SK-N-SH (cell line): ENCODE data around the gene PTPDC1. TPM values are rescaled to one million over a fixed set of nuclear protein-coding genes. Genes with fewer than 3 reads are reported as not detected.

Source experiments
- CTCF ChIA-PET: fragments of 300-600, 350-600 bp; formaldehyde crosslinking; extraction: SDS; loops from one replicate; lab custom pipeline; 2021; lab: Yijun Ruan, JAX
- POLR2A ChIA-PET: fragments of 350-600 bp; sonication (Branson Sonifier 250); formaldehyde crosslinking; extraction: SDS; loops from one replicate; lab custom pipeline; 2020; ENCODE audit warnings: antibody characterized with exemption, inconsistent platforms; lab: Yijun Ruan, JAX
- DNase-seq: peaks from one replicate; pipeline ENCODE4 v3.0.0; 2012
- H2AFZ ChIP-seq: fragments of 200-600 bp; sonication (generic); 2 replicates; pipeline ENCODE4 v1.8.1; 2016; ENCODE audit warnings: antibody characterized with exemption, mild to moderate bottlenecking, low read depth
- H3F3A ChIP-seq: fragments of 200-600 bp; sonication (generic); replicated peaks from 2 replicates; pipeline ENCODE3; 2016; ENCODE audit warnings: antibody characterized with exemption, mild to moderate bottlenecking; ENCODE audit not compliant: insufficient read depth
- H3K27ac ChIP-seq, 2 experiments: fragments of 200-500 bp in 1 of 2; fragments of 200-600 bp in 1 of 2; sonication (Bioruptor generic) in 1 of 2; sonication (generic), shearing (Covaris generic) in 1 of 2; 2 replicates each; pipeline versions ENCODE4 v1.5.1 to v1.6.1; 2014 to 2016; ENCODE audit warnings: low read depth in 2 of 2, inconsistent platforms in 1 of 2, low read length in 1 of 2, mild to moderate bottlenecking in 1 of 2, mixed read lengths in 1 of 2
- H3K27me3 ChIP-seq: fragments of 200-600 bp; sonication (generic), shearing (Covaris generic); 2 replicates; pipeline ENCODE4 v1.6.1; 2016; ENCODE audit warnings: mixed run types; ENCODE audit not compliant: insufficient read depth
- H3K36me3 ChIP-seq, 2 experiments: fragments of 200-500 bp in 1 of 2; fragments of 200-600 bp in 1 of 2; sonication (Bioruptor generic) in 1 of 2; sonication (generic) in 1 of 2; replicated peaks in 1 of 2; 2 replicates each; pipeline versions ENCODE3 to v1.5.1; 2014 to 2016; ENCODE audit warnings: low read length in 1 of 2, mild to moderate bottlenecking in 1 of 2; ENCODE audit not compliant: insufficient read depth in 2 of 2, control insufficient read depth in 1 of 2
- H3K4me1 ChIP-seq, 2 experiments: fragments of 200-500 bp in 1 of 2; fragments of 200-600 bp in 1 of 2; sonication (Bioruptor generic) in 1 of 2; sonication (generic), shearing (Covaris generic) in 1 of 2; 2 replicates each; pipeline versions ENCODE4 v1.5.1 to v1.6.1; 2014 to 2016; ENCODE audit warnings: low read depth in 1 of 2, low read length in 1 of 2, mixed run types in 1 of 2; ENCODE audit not compliant: insufficient read depth in 2 of 2, control insufficient read depth in 1 of 2
- H3K4me2 ChIP-seq: fragments of 200-600 bp; sonication (generic), shearing (Covaris generic); 2 replicates; pipeline ENCODE4 v1.6.1; 2017; ENCODE audit warnings: mixed run types
- H3K4me3 ChIP-seq, 2 experiments: fragments of 200-500 bp in 1 of 2; fragments of 200-600 bp in 1 of 2; sonication (Bioruptor generic) in 1 of 2; sonication (generic), shearing (Covaris generic) in 1 of 2; 2 replicates each; pipeline versions ENCODE4 v1.5.1 to v1.8.1; 2014 to 2016; ENCODE audit warnings: low read depth in 2 of 2, inconsistent platforms in 1 of 2, low read length in 1 of 2, mild to moderate bottlenecking in 1 of 2, mixed read lengths in 1 of 2, moderate library complexity in 1 of 2
- H3K79me2 ChIP-seq: fragments of 200-600 bp; sonication (generic); 2 replicates; pipeline ENCODE4 v1.8.1; 2017; ENCODE audit warnings: mild to moderate bottlenecking; ENCODE audit not compliant: insufficient read depth
- H3K9ac ChIP-seq: fragments of 200-600 bp; sonication (generic); 2 replicates; pipeline ENCODE4 v1.6.1; 2017; ENCODE audit warnings: mixed run types
- H3K9me2 ChIP-seq: fragments of 200-600 bp; sonication (generic); 2 replicates; pipeline ENCODE4 v1.6.1; 2017; ENCODE audit warnings: mixed run types
- H3K9me3 ChIP-seq: fragments of 200-600 bp; sonication (generic); 2 replicates; pipeline ENCODE4 v1.6.1; 2017; ENCODE audit warnings: mixed run types, mild to moderate bottlenecking, moderate library complexity
- H4K20me1 ChIP-seq: fragments of 200-600 bp; sonication (generic); 2 replicates; pipeline ENCODE4 v1.6.1; 2017; ENCODE audit warnings: mild to moderate bottlenecking, mixed run types; ENCODE audit not compliant: insufficient read depth
- ELF1 ChIP-seq: IDR thresholded peaks from 2 replicates; pipeline ENCODE4 v1.4.0; 2012
- EP300 ChIP-seq, 2 experiments: IDR thresholded peaks; 2 replicates each; pipeline versions ENCODE4 v1.4.0 to v1.6.1; 2012; ENCODE audit warnings: borderline replicate concordance in 1 of 2, low read depth in 1 of 2, low read length in 1 of 2
- EZH2phosphoT487 ChIP-seq: fragments of 200-600 bp; sonication (generic); IDR thresholded peaks from 2 replicates; pipeline ENCODE4 v1.6.1; 2017; ENCODE audit warnings: low read depth, mixed run types, mild to moderate bottlenecking, antibody characterized with exemption, moderate library complexity, borderline replicate concordance
- FOXM1 ChIP-seq: IDR thresholded peaks from 2 replicates; pipeline ENCODE4 v1.4.0; 2012; ENCODE audit warnings: low read depth, mild to moderate bottlenecking
- IRF3 ChIP-seq: fragments of 150-350 bp; IDR thresholded peaks from 2 replicates; pipeline ENCODE4 v1.6.1; 2016; ENCODE audit warnings: mild to moderate bottlenecking, low read depth, low read length
- MEF2A ChIP-seq: IDR thresholded peaks from 2 replicates; pipeline ENCODE4 v1.4.0; 2012; ENCODE audit warnings: low read depth, borderline replicate concordance
- MXI1 ChIP-seq: IDR thresholded peaks from 2 replicates; pipeline ENCODE4 v1.6.1; 2012; ENCODE audit warnings: mild to moderate bottlenecking, low read depth, low read length, improper control_type of control experiment
- REST ChIP-seq: IDR thresholded peaks from 2 replicates; pipeline ENCODE4 v1.6.1; 2012; ENCODE audit warnings: mild to moderate bottlenecking, low read depth, low read length, moderate library complexity
- RFX5 ChIP-seq: IDR thresholded peaks from 2 replicates; pipeline ENCODE4 v1.6.1; 2012; ENCODE audit warnings: mild to moderate bottlenecking, improper control_type of control experiment, low read length
- RXRA ChIP-seq: IDR thresholded peaks from 2 replicates; pipeline ENCODE4 v1.4.0; 2012; ENCODE audit warnings: low read depth, mild to moderate bottlenecking, borderline replicate concordance
- SIN3A ChIP-seq: IDR thresholded peaks from 2 replicates; pipeline ENCODE4 v1.6.1; 2012; ENCODE audit warnings: low read depth, mild to moderate bottlenecking, low read length, moderate library complexity, borderline replicate concordance
- TAF1 ChIP-seq: IDR thresholded peaks from 2 replicates; pipeline ENCODE4 v1.6.1; 2012; ENCODE audit warnings: low read depth, mild to moderate bottlenecking, low read length, moderate library complexity, borderline replicate concordance
- TEAD4 ChIP-seq: IDR thresholded peaks from 2 replicates; pipeline ENCODE4 v1.4.0; 2012; ENCODE audit warnings: mild to moderate bottlenecking, borderline replicate concordance; ENCODE audit not compliant: insufficient read depth
- USF2 ChIP-seq: fragments of 150-350 bp; IDR thresholded peaks from 2 replicates; pipeline ENCODE4 v1.6.1; 2017; ENCODE audit warnings: antibody characterized with exemption, low read length, low read depth, borderline replicate concordance
- WGBS: methylation state at CpG from one replicate; pipeline ENCODE4 v1.1.6; 2017; ENCODE audit warnings: low lambda C conversion rate; 5-methylcytosine and 5-hydroxymethylcytosine counted together
- polyA plus RNA-seq, 3 experiments: library from polyadenylated mRNA; depleted of rRNA; stranded (reverse); fragments of >200 nt; gene quantifications; 2 replicates each; pipeline ENCODE4 v1.2.3, GENCODE V29; 2012
- TF ChIP-seq, protein P1 (sequence below): fragments of 200-600 bp; sonication (generic); IDR thresholded peaks from 2 replicates; pipeline ENCODE4 v1.6.1; 2017; ENCODE audit warnings: antibody characterized with exemption, mild to moderate bottlenecking, moderate library complexity
- TF ChIP-seq, protein P2 (sequence below): IDR thresholded peaks from 2 replicates; pipeline ENCODE4 v1.4.0; 2012; ENCODE audit warnings: low read depth

The PTPDC1 gene
- polyA plus RNA-seq, 1 of the 3 experiments (the other 2 are of a cell fraction) = 3.7 TPM

DNA sequence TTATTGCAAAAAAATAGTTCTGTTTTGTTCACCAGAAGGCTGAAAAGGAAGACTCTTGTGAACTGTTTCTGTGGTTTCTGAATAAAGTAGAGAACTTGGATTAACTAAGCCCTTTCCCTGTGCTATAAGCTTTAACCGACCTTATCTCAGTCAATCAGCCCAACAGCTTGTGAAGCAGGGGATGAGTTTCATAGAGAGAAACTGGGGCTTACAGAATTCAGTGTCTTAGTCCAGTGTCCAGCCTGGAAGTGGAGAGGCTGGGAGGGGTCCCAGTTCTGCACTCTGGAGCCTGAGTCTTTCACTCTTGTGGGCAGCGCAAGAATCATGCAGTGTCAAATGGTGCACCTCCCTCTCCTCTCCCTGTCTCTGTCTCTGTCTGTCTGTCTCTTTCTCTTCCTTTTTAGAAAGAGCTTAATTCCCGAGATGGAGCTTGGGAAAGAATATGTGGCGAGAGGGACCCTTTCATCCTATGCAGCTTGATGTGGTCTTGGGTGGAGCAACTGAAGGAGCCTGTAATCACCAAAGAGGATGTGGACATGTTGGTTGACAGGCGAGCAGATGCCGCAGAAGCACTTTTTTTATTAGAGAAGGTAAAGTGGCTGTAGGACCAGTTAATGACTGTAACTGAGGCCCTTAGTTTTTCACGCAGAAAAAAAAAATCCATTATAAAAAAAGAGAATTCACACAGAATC is 17.0 kb downstream of the PTPDC1 start:
- no peak overlapping the region for H3K4me3 ChIP-seq
- H3K79me2 ChIP-seq = no peaks in the 10 kb centered on the region
- DNase-seq = no peak
- no peaks in the 10 kb centered on the region for H3K9me2 ChIP-seq
- peaks cover 21% of the 10 kb centered on the region for H3F3A ChIP-seq
- H3K36me3 ChIP-seq = peaks cover 0 to 8% of the 10 kb centered on the region in 2 experiments
- no peak overlapping the region for H3K9ac ChIP-seq
- no peak overlapping the region for H2AFZ ChIP-seq
- H3K4me2 ChIP-seq = no peak overlapping the region
- 94% methylated on average over 7 of the region's 7 CpGs for WGBS
- no peaks in the 10 kb centered on the region for H3K9me3 ChIP-seq
- H4K20me1 ChIP-seq = no peaks in the 10 kb centered on the region
- ChIA-PET CTCF (interaction anchor here (0.9 to 1.7 kb wide), 2 partner anchors 109 to 112 kb away, joined by 3 to 7 read pairs; no protein-coding TSS in a partner anchor), POLR2A (no interaction called here)
- no peak overlapping the region for H3K27ac ChIP-seq
- TF ChIP-seq FOXM1 (no peak), RFX5 (no peak), ELF1 (no peak), RXRA (no peak), EP300 (IDR thresholded peaks at IDR 0.05; ENCODE audit: borderline replicate concordance in 1 of 2, low read depth in 1 of 2, low read length in 1 of 2) (no peak), SIN3A (no peak), MXI1 (no peak), USF2 (no peak), REST (no peak), TAF1 (no peak), TEAD4 (no peak), MEF2A (no peak), IRF3 (no peak), EZH2phosphoT487 (no peak)
- TF ChIP-seq, protein P1, sequence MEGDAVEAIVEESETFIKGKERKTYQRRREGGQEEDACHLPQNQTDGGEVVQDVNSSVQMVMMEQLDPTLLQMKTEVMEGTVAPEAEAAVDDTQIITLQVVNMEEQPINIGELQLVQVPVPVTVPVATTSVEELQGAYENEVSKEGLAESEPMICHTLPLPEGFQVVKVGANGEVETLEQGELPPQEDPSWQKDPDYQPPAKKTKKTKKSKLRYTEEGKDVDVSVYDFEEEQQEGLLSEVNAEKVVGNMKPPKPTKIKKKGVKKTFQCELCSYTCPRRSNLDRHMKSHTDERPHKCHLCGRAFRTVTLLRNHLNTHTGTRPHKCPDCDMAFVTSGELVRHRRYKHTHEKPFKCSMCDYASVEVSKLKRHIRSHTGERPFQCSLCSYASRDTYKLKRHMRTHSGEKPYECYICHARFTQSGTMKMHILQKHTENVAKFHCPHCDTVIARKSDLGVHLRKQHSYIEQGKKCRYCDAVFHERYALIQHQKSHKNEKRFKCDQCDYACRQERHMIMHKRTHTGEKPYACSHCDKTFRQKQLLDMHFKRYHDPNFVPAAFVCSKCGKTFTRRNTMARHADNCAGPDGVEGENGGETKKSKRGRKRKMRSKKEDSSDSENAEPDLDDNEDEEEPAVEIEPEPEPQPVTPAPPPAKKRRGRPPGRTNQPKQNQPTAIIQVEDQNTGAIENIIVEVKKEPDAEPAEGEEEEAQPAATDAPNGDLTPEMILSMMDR = no peak
- TF ChIP-seq, protein P2, sequence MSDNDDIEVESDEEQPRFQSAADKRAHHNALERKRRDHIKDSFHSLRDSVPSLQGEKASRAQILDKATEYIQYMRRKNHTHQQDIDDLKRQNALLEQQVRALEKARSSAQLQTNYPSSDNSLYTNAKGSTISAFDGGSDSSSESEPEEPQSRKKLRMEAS = no peak
- peaks cover 13 to 14% of the 10 kb centered on the region in 2 experiments for H3K4me1 ChIP-seq
- no peaks in the 10 kb centered on the region for H3K27me3 ChIP-seq
